GM23338 (cell line): ENCODE results near the gene RAB9A.

ENCODE experiments used
- POLR2AphosphoS5 ChIP-seq: IDR thresholded peaks from 2 replicates; pipeline ENCODE4 v1.6.1; 2016; ENCODE audit warnings: antibody characterized with exemption, low read depth
- TF ChIP-seq, protein P1 (sequence below), 2 experiments: fragments of 200-600 bp in 1 of 2; sonication (generic) in 1 of 2; conservative IDR thresholded peaks; 2 replicates each; pipeline versions ENCODE4 v1.5.1 to v1.6.1; 2016 to 2017; ENCODE audit warnings: antibody characterized with exemption in 2 of 2, low read depth in 2 of 2, mild to moderate bottlenecking in 2 of 2, moderate library complexity in 1 of 2

DNA sequence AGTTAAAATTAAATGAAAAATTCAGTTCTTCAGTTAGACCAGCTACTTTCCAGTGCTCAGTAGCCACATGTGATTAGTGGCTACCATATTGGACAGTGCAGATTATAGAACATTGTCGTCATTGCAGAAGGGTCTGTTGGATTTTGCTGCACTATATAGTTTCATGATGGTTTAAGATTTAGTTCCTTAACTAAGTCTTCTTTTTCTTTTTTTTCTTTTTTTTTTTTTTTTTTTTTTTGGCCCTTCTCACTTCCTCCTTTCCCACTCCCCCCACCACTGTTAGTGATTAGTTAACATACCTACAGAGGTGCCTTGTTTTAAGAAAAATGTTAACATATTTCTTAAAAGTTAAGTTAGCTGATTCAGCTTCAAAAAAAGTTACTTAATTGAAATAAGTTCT is 9.0 kb downstream of the RAB9A start:
- TF ChIP-seq, protein P1, sequence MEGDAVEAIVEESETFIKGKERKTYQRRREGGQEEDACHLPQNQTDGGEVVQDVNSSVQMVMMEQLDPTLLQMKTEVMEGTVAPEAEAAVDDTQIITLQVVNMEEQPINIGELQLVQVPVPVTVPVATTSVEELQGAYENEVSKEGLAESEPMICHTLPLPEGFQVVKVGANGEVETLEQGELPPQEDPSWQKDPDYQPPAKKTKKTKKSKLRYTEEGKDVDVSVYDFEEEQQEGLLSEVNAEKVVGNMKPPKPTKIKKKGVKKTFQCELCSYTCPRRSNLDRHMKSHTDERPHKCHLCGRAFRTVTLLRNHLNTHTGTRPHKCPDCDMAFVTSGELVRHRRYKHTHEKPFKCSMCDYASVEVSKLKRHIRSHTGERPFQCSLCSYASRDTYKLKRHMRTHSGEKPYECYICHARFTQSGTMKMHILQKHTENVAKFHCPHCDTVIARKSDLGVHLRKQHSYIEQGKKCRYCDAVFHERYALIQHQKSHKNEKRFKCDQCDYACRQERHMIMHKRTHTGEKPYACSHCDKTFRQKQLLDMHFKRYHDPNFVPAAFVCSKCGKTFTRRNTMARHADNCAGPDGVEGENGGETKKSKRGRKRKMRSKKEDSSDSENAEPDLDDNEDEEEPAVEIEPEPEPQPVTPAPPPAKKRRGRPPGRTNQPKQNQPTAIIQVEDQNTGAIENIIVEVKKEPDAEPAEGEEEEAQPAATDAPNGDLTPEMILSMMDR (conservative IDR thresholded peaks at IDR 0.05; ENCODE audit: low read depth in 2 of 2): no peak
- TF ChIP-seq POLR2AphosphoS5: no peak
